Measurements from ENCODE around the gene ABTB2.

The ABTB2 gene

GRCh38 chr11:34191578-34191977 is 166.2 kb downstream of the ABTB2 start:
- ChIA-PET CTCF (interaction anchor here (1.2 to 2.7 kb wide), 6 partner anchors 10 to 279 kb away, joined by 3 to 11 read pairs (median 4); no protein-coding TSS in a partner anchor), POLR2A (no interaction called here)
- no peak for DNase-seq (ENCODE audit: extremely low spot score)
- TF ChIP-seq CTCF (IDR thresholded peaks at IDR 0.05; ENCODE audit: control extremely low read depth, extremely low read depth, low read depth, missing control alignments): no peak

GRCh38 chr11:34190192-34191139 is 167.3 kb downstream of the ABTB2 start:
- CTCF ChIA-PET: interaction anchor here (1.2 to 2.7 kb wide), 4 partner anchors 9 to 280 kb away, joined by 3 to 11 read pairs (median 7); no protein-coding TSS in a partner anchor
- TF ChIP-seq CTCF (IDR thresholded peaks at IDR 0.05; ENCODE audit: control extremely low read depth, extremely low read depth, low read depth, missing control alignments): no peak
- DNase-seq (ENCODE audit: extremely low spot score): no peak
- POLR2A ChIA-PET: no interaction called here

GRCh38 chr11:34189191-34189590 is 168.6 kb downstream of the ABTB2 start:
- CTCF ChIA-PET: interaction anchor here (1.3 kb wide), 1 partner anchor 11 kb away, joined by 5 read pairs; no protein-coding TSS in a partner anchor
- no peak for DNase-seq (ENCODE audit: extremely low spot score)
- TF ChIP-seq CTCF (IDR thresholded peaks at IDR 0.05; ENCODE audit: control extremely low read depth, extremely low read depth, low read depth, missing control alignments): no peak
- POLR2A ChIA-PET: no interaction called here

GRCh38 chr11:34188181-34188580 is 169.6 kb downstream of the ABTB2 start:
- DNase-seq (ENCODE audit: extremely low spot score): no peak
- TF ChIP-seq CTCF (IDR thresholded peaks at IDR 0.05; ENCODE audit: control extremely low read depth, extremely low read depth, low read depth, missing control alignments): no peak
- CTCF ChIA-PET: interaction anchor here (1.3 to 7.1 kb wide), 4 partner anchors 10 to 170 kb away, joined by 3 to 57 read pairs (median 4); partner anchors contain the start of gene ABTB2
- POLR2A ChIA-PET: interaction anchor here (0.5 kb wide), 1 partner anchor 9 kb away, joined by 3 read pairs; no protein-coding TSS in a partner anchor

- CTCF ChIA-PET: interaction anchor here (1.0 to 7.1 kb wide), 5 partner anchors 10 to 175 kb away, joined by 3 to 57 read pairs (median 4); no protein-coding TSS in a partner anchor
- DNase-seq (ENCODE audit: extremely low spot score): no peak
- no peak for TF ChIP-seq CTCF (IDR thresholded peaks at IDR 0.05; ENCODE audit: control extremely low read depth, extremely low read depth, low read depth, missing control alignments)
- POLR2A ChIA-PET: no interaction called here
Observed at GRCh38 chr11:34185926-34186841, 171.6 kb downstream of the ABTB2 start.

GRCh38 chr11:34184505-34185015 is 173.2 kb downstream of the ABTB2 start:
- no peak for DNase-seq (ENCODE audit: extremely low spot score)
- ChIA-PET CTCF (interaction anchor here (1.1 to 7.1 kb wide), 3 partner anchors 11 to 55 kb away, joined by 3 to 57 read pairs (median 4); no protein-coding TSS in a partner anchor), POLR2A (no interaction called here)
- TF ChIP-seq CTCF (IDR thresholded peaks at IDR 0.05; ENCODE audit: control extremely low read depth, extremely low read depth, low read depth, missing control alignments): no peak
